Islet of Langerhans (tissue), 1 donor: ENCODE data around the gene CCN2.
A peak's percentile ranks its signal among the peaks of the same experiment; 100 is the strongest.

Experiments
- FAIRE-seq: peaks from one replicate; lab custom pipeline; 2011; peaks lifted over from hg19 to GRCh38; lab: Jason Lieb, UNC

CCN2 gene, protein sequence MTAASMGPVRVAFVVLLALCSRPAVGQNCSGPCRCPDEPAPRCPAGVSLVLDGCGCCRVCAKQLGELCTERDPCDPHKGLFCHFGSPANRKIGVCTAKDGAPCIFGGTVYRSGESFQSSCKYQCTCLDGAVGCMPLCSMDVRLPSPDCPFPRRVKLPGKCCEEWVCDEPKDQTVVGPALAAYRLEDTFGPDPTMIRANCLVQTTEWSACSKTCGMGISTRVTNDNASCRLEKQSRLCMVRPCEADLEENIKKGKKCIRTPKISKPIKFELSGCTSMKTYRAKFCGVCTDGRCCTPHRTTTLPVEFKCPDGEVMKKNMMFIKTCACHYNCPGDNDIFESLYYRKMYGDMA

DNA sequence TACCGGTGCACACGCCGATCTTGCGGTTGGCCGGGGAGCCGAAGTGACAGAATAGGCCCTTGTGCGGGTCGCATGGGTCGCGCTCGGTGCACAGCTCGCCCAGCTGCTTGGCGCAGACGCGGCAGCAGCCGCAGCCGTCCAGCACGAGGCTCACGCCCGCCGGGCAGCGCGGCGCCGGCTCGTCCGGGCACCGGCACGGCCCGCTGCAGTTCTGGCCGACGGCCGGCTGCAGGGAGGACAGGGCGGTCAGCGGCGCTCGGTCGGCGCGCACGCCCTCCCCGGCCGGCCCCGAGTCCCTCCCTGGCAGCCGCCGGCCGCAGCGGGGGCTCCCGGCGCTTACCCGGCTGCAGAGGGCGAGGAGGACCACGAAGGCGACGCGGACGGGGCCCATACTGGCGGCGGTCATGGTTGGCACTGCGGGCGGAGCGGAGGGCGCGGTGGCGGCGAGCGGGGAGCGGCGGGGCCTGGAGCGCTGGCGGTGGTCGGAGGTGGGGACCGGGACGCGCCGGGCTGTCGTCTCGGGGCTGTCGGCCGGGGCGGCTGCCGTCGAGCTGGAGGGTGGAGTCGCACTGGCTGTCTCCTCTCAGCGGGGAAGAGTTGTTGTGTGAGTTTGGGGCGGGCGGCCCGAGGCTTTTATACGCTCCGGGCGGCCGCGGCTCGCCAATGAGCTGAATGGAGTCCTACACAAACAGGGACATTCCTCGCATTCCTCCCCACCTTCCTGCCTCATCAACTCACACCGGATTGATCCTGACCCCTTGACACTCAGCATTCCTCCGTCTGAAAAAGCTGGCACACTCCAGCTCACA is at the start of gene CCN2:
Gene CCN2 (minus strand): TSS at position 606 of the 809 bp plus-strand sequence. CDS start 200 bp downstream, at position 406.
- no peak for FAIRE-seq

- no peak for FAIRE-seq
Measured at GRCh38 chr6:132000296-132000695, 49.1 kb upstream of the CCN2 start.

GRCh38 chr6:131999545-132000146 is 48.5 kb upstream of the CCN2 start:
- FAIRE-seq = no peak

GRCh38 chr6:131998255-131998982 is 47.2 kb upstream of the CCN2 start:
- FAIRE-seq = no peak

DNA sequence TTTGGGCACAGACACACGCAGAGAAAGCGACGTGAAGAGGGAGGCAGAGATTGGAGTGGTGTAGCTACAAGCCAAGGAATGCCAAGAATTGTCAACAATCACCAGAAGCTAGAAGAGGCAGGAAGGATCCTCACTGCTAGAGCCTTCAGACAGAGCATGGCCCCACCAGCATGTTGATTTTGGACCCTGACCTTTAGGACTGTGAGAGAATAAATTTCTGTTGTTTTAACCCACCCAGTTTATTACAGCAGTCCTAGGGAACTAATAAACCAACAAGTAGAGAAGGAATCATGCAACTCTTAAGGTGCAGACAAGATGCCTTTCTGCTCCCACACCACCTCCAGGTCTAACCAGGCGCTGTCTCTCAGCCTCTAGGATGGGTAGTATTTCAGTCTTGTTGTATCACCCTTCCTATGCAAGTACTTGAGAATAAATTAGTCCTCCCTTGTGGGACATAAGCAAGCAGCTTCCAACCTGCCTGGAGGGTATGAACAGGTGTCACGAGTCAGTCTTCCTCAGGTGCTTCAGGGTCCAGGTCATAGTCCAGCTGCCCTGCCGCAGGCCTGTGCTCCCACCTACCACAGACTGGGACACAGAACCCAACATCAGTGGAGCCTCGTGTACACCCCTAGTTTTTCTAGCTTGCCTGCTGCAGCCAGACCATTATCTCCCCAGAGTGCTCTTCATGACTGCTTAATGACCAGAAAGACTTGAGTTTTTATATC is 46.4 kb upstream of the CCN2 start:
- FAIRE-seq = no peak

GRCh38 chr6:131995917-131996316 is 44.7 kb upstream of the CCN2 start:
- FAIRE-seq = no peak

DNA sequence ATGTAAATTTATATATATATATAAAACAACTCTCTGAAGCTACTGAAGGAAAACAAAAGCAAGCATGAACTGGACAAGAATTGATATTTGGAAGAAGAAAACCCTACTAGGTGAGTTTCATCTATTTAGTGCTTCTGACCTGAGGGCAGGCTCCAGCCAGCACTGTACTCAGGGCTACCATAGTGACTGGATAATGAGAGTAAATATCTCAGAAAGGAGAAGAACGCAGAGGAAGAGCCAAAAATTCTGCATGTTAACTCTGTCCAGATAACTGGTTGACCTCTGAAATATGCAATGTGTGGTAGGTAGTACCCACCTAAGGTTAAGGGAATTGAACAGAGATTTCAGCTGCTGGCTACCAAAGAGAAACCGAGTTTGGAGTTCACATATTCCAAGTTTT is 41.4 kb upstream of the CCN2 start:
- no peak for FAIRE-seq

GRCh38 chr6:131989036-131989435 is 37.9 kb upstream of the CCN2 start:
- FAIRE-seq = no peak

GRCh38 chr6:131982740-131983259 is 31.6 kb upstream of the CCN2 start:
- FAIRE-seq = no peak

- no peak for FAIRE-seq
Measured at GRCh38 chr6:131981624-131981978, 30.4 kb upstream of the CCN2 start.

DNA sequence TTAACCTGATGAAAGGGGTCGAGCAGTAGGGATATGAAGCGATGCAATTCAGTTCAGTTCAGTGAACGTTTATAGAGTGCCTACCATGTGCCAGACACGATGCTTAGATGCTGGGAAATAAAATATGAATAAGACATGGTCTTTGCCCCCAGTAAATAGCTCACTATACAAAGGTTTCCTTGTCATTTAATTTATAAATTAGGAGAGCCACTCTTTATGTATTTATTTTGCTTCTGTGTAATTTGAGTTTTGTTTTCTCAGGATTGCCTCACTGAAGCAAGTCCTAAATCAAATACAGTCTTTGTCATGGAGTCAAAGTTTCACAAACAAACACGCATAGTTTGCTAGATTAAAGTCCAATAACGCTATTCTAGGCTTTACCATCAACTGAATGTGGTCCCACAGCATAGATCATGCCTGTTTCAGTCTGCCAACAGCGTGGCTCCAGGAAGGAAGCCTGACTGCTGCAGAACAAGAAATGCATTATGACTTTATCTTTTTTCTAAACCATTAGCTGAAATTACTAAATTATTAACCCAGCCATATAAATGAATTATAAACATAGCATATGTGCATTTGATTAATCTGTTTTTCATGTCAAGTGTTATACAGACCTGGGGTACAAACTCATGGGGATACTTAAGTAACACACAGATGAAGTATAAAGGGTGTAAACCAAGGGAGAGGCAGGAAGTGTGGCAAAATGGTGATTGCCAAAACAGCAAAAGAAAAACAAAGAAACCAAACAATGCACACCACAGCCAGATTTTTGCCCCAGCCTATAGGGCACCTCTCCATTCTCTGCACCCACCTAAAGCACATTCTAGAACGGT is 29.8 kb upstream of the CCN2 start:
- FAIRE-seq = no peak

DNA sequence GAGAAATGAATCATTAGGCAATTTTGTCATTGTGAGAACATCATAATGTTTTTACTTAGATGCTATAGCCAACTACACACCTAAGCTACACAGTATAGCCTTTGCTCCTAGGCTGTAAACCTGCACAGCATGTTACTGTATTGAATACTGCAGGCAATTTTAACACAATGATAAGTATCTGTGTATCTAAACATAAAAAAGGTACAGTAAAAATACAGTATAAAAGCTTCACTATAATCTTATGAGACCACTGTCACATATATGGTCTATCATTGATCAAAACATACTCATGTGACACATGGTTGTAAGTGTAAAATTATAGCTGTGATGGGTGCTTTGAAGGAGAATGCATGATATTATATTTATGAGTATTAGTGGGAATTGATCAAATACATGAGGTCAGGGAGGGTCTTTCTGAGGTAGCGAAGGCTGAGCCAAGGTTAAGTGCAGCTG is 29.2 kb upstream of the CCN2 start:
- no peak for FAIRE-seq

DNA sequence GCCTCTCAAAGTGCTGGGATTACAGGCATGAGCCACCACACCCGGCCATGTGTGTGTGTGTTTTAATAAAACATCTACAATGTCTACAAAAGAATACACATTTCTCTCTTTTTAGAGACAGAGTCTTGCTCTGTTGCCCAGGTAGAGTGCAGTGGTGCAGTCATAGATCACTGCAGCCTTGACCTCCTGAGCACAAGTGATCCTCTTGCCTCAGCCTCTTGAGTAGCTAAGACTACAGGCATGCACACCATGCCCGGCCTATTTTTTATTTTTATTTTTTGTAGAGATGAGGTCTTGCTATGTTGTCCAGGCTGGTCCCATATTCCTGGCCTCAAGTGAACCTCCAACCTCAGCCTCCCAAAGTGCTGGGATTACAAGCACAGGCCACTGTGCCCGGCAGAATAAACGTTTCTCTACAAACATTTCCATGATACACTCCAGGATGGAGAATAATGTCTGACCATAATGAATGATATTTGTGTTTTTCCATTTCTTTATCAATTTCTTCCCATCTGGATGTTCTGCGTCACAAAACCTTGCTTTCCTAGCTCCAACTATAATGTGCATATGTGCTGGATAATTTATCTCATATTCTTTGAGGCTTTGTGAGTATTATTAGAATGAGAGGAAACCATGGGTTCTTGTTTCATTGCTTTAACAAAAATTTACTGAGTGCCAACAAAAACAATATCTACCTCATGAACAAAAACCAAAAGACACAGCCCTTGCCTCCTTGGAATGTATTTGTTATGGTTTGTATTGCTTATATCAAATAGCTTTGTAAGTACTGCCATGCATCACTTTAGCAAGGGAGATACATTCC is 28.6 kb upstream of the CCN2 start:
- no peak for FAIRE-seq

GRCh38 chr6:131978522-131978921 is 27.4 kb upstream of the CCN2 start:
- FAIRE-seq = no peak

DNA sequence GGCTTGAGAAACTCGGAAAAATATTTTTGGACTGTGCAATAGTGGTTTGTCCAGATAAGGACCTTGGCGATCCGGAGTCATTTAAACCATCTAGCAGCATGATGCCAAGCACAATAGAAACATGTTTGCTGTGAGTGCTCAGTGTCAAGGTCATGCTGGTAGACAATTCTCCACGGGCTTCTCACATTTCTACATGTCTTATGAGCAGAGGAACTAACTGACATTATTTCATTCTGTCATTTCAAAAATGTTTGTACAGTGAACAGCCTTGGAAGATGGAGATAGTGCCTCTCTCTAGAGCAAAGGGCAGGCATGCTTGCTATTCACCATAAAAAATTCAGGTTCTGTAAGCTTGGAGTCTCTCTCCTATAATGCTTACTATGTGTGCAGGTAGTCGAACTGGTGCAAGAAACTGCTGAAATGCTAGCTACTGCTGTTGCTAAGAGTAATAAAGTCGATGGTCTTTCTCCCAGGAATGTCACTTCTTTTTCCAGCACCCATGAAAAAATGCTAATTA is 25.4 kb upstream of the CCN2 start:
- no peak for FAIRE-seq

- FAIRE-seq = peak; percentile 13
Measured at GRCh38 chr6:131972741-131973140, 21.6 kb upstream of the CCN2 start.

DNA sequence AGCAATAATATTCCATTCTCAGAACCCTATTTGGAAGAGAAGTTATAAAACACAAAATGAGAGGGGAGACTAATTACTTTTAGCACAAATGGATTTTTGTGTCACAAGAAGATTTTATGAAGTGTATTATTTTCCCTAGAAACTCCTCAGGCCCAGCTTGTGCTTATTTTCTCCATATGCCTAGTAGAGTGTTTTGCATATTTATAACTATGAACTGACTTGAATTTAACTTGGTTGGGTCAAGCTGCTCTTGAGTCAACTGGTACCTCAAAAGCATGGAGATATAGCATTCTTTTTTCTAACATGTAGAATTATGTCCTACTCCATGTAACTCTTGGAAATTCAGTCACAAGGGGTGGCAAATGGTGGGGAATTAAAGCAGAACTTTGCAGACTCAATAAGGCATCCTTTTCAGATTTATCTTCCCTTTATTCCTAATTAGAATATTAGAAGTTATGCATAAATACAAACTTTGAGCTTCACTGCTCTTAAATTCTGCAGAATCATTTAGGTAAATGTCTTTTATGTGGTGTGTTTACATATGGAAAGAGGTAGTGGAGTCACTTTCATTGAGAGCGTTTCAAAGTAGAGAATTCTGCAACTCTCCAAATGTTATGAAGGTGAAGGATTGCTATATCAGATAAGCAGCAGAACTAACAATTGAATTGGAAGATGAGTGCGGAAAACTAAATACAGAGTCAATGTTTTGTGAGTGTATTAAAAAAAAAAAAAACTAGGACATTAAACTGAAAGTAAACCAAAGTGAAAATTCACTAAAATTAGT is 19.1 kb upstream of the CCN2 start:
- FAIRE-seq = no peak

GRCh38 chr6:131968656-131969055 is 17.5 kb upstream of the CCN2 start:
- no peak for FAIRE-seq

- FAIRE-seq = no peak
Measured at GRCh38 chr6:131967948-131968347, 16.8 kb upstream of the CCN2 start.
